Endothelial cell of umbilical vein (primary cell): ENCODE results near the gene GSC2. TPM values are rescaled to one million over a fixed set of nuclear protein-coding genes. Genes with fewer than 3 reads are reported as not detected.

Experiments
- BruUV-seq: library from RNA; stranded (reverse); fragments of 400-500 nt; replicated peaks from 2 replicates; lab custom pipeline; 2021; lab: Mats Ljungman, UMichigan
- CTCF ChIA-PET: fragments of 300-600, 350-600 bp; sonication (Branson Sonifier 250); formaldehyde crosslinking; loops from one replicate; lab custom pipeline; 2021; ENCODE audit warnings: antibody characterized with exemption, inconsistent platforms; lab: Charles Lee
- POLR2A ChIA-PET: fragments of 300-600, 350-600 bp; sonication (Branson Sonifier 250); formaldehyde crosslinking; loops from one replicate; lab custom pipeline; 2021; ENCODE audit warnings: antibody characterized with exemption, inconsistent platforms; lab: Charles Lee
- DNase-seq: peaks from one replicate; pipeline ENCODE4 v3.0.0-alpha.2; 2011; ENCODE audit warnings: low read depth, low spot score
- FAIRE-seq: peaks from 2 replicates; lab custom pipeline; 2011; peaks lifted over from hg19 to GRCh38; lab: Jason Lieb, UNC
- H2AFZ ChIP-seq: 2 replicates; pipeline ENCODE4 v1.6.0; 2012; ENCODE audit warnings: low read depth, low read length, control low read depth, inconsistent platforms
- H3K27ac ChIP-seq: 2 replicates; pipeline ENCODE4 v1.5.1; 2011; ENCODE audit warnings: low read depth, mild to moderate bottlenecking, control low read depth, low read length, moderate library complexity; ENCODE audit not compliant: insufficient read depth
- H3K27me3 ChIP-seq, 2 experiments: 2 replicates each; pipeline versions ENCODE4 v1.6.0 to v1.6.1; 2011; ENCODE audit warnings: low read length in 2 of 2, mixed read lengths in 1 of 2; ENCODE audit not compliant: control insufficient read depth in 2 of 2, insufficient read depth in 2 of 2
- H3K36me3 ChIP-seq, 2 experiments: 2 replicates in 1 of 2; 3 replicates in 1 of 2; pipeline ENCODE4 v1.5.1; 2011; ENCODE audit warnings: low read length in 2 of 2, mild to moderate bottlenecking in 1 of 2, moderate library complexity in 1 of 2; ENCODE audit not compliant: control insufficient read depth in 2 of 2, insufficient read depth in 2 of 2; ENCODE audit errors: extremely low read depth in 1 of 2
- H3K4me1 ChIP-seq: 3 replicates; pipeline ENCODE4 v1.5.1; 2011; ENCODE audit warnings: mild to moderate bottlenecking, low read length; ENCODE audit not compliant: control insufficient read depth, insufficient read depth; ENCODE audit errors: extremely low read depth
- H3K4me2 ChIP-seq: 2 replicates; pipeline ENCODE4 v1.6.1; 2011; ENCODE audit warnings: low read length, control low read depth, mixed read lengths; ENCODE audit not compliant: insufficient read depth
- H3K4me3 ChIP-seq, 3 experiments: fragments of 200-600 bp in 1 of 3; sonication (generic), shearing (Covaris generic) in 1 of 3; replicated peaks in 1 of 3; 2 replicates each; pipeline ENCODE4 v1.5.1; 2011 to 2016; ENCODE audit warnings: control low read depth in 3 of 3, low read length in 3 of 3, mild to moderate bottlenecking in 2 of 3, inconsistent platforms in 1 of 3, low read depth in 1 of 3, moderate library complexity in 1 of 3; ENCODE audit not compliant: insufficient read depth in 1 of 3
- H3K79me2 ChIP-seq: 2 replicates; pipeline ENCODE4 v1.6.0; 2012; ENCODE audit warnings: low read length, inconsistent platforms; ENCODE audit not compliant: control insufficient read depth, insufficient read depth
- H3K9ac ChIP-seq: replicated peaks from 2 replicates; pipeline ENCODE3; 2011; ENCODE audit warnings: low read length, control low read depth; ENCODE audit not compliant: insufficient read depth; ENCODE audit errors: extremely low read depth
- H3K9me1 ChIP-seq: replicated peaks from 3 replicates; pipeline ENCODE4 v1.6.0; 2011; ENCODE audit warnings: mild to moderate bottlenecking, low read length; ENCODE audit not compliant: control insufficient read depth, insufficient read depth; ENCODE audit errors: extremely low read depth
- H3K9me3 ChIP-seq: replicated peaks from 2 replicates; pipeline ENCODE4 v1.5.1; 2012; ENCODE audit warnings: low read length, inconsistent platforms; ENCODE audit not compliant: control insufficient read depth, insufficient read depth
- H4K20me1 ChIP-seq: replicated peaks from 2 replicates; pipeline ENCODE3; 2011; ENCODE audit warnings: mild to moderate bottlenecking, low read length; ENCODE audit not compliant: control insufficient read depth, insufficient read depth; ENCODE audit errors: extremely low read depth
- EZH2 ChIP-seq: IDR thresholded peaks from 2 replicates; pipeline ENCODE4 v1.6.1; 2012; ENCODE audit warnings: borderline replicate concordance, low read depth, mild to moderate bottlenecking, moderate library complexity, low read length, inconsistent platforms; ENCODE audit not compliant: severe bottlenecking
- FOS ChIP-seq: IDR thresholded peaks from 2 replicates; pipeline ENCODE4 v1.6.1; 2011; ENCODE audit warnings: mild to moderate bottlenecking, low read length, moderate library complexity, borderline replicate concordance; ENCODE audit not compliant: insufficient read depth
- GATA2 ChIP-seq: IDR thresholded peaks from 2 replicates; pipeline ENCODE4 v1.7.0; 2011; ENCODE audit warnings: low read depth, mild to moderate bottlenecking, moderate library complexity, mixed read lengths, low read length; ENCODE audit not compliant: insufficient read length, insufficient read depth
- JUN ChIP-seq: IDR thresholded peaks from 2 replicates; pipeline ENCODE4 v1.6.1; 2011; ENCODE audit warnings: borderline replicate concordance, low read depth; ENCODE audit not compliant: insufficient read length, insufficient read depth
- MAX ChIP-seq: IDR thresholded peaks from 2 replicates; pipeline ENCODE4 v1.6.1; 2011; ENCODE audit not compliant: insufficient read depth, insufficient read length
- MYC ChIP-seq: IDR thresholded peaks from one replicate; pipeline ENCODE4 v1.6.1; 2011; ENCODE audit warnings: mild to moderate bottlenecking, low read depth, low read length
- POLR2A ChIP-seq: IDR thresholded peaks from 2 replicates; pipeline ENCODE4 v1.6.1; 2012; ENCODE audit warnings: low read depth, mild to moderate bottlenecking, control low read depth, low read length
- POLR2AphosphoS5 ChIP-seq: IDR thresholded peaks from 2 replicates; pipeline ENCODE4 v1.6.1; 2012; ENCODE audit warnings: low read depth, mild to moderate bottlenecking, control low read depth, low read length, moderate library complexity; ENCODE audit not compliant: insufficient read depth
- dilution Hi-C: fragments of 300-500 bp; cut with MboI; formaldehyde crosslinking; loops from one replicate; pipeline ENCODE4 v1.15.0; 2019; ENCODE audit warnings: low sequenced_read_pairs; ENCODE audit not compliant: extremely low pct_ligation_motif_present
- intact Hi-C: fragments of 100-400 bp; cut with micrococcal nuclease; formaldehyde crosslinking; loops from one replicate; pipeline ENCODE4 v1.10.0; 2022
- polyA plus RNA-seq, 4 experiments: library from polyadenylated mRNA; depleted of rRNA in 3 of 4; stranded (reverse) in 3 of 4; unstranded in 1 of 4; fragments of >200 nt; gene quantifications; 2 replicates each; pipeline versions ENCODE4 v1.2.1 to v1.2.3, GENCODE V29; 2011 to 2012; ENCODE audit warnings: missing spikeins in 1 of 4
- total RNA-seq: library from RNA; stranded (reverse); gene quantifications from 2 replicates; pipeline ENCODE4 v1.2.3, GENCODE V29; 2021
- TF ChIP-seq, protein P1 (sequence below), 2 donors: IDR thresholded peaks; 1 replicate in 1 of 2; 2 replicates in 1 of 2; pipeline ENCODE4 v1.5.1; 2011; ENCODE audit warnings: low read length in 2 of 2, mild to moderate bottlenecking in 2 of 2, moderate library complexity in 2 of 2, control low read depth in 1 of 2, inconsistent platforms in 1 of 2, low read depth in 1 of 2; ENCODE audit not compliant: insufficient read depth in 1 of 2; ENCODE audit errors: extremely low read depth in 1 of 2

Gene GSC2
- total and polyA plus RNA-seq, 2 donors (not counting 3 experiments of a cell fraction or from before 2014, with no cell fraction given), result not detected

GRCh38 chr22:19108807-19109197 is 41.3 kb downstream of the GSC2 start:
- intact Hi-C loops (no loop called here), dilution Hi-C loops (no loop called here)
- FAIRE-seq (no peak), DNase-seq (no peak)
- TF ChIP-seq EZH2 (no peak), FOS (no peak), POLR2AphosphoS5 (no peak)
- H3K9me1 ChIP-seq, result no peaks in the 10 kb centered on the region
- peaks cover 3% of the 10 kb centered on the region for H4K20me1 ChIP-seq
- ChIA-PET CTCF (interaction anchor here (1.2 kb wide), 1 partner anchor 9 kb away, joined by 3 read pairs; no protein-coding TSS in a partner anchor), POLR2A (no interaction called here)
- H3K4me3 ChIP-seq, result no peak overlapping the region
- H3K27ac ChIP-seq, result no peak overlapping the region
- no peaks in the 10 kb centered on the region for H3K27me3 ChIP-seq
- no peaks in the 10 kb centered on the region for H3K4me1 ChIP-seq
- H3K36me3 ChIP-seq, result no peaks in the 10 kb centered on the region
- no peak overlapping the region for H2AFZ ChIP-seq
- peaks cover 59% of the 10 kb centered on the region for H3K79me2 ChIP-seq
- H3K9me3 ChIP-seq, result no peaks in the 10 kb centered on the region
- no peak overlapping the region for H3K9ac ChIP-seq
- BruUV-seq, result no TSS peak
- H3K4me2 ChIP-seq, result no peak overlapping the region

DNA sequence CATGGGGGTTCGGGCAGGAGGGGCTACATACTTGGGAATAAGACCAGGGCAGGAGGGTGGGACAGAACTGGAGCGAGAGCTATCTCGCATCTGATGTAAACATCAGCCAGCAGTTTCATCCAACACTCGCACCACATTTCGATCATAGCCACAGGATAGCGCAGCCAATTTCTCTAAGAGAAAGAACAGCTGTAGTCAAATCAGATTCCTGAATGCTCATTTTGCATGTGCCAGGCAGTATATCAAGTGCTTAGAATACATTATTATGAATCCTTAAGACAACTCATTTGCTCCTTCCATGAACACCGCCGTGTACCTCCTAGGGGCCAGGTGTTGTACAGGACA is 42.4 kb downstream of the GSC2 start:
- peaks cover 58% of the 10 kb centered on the region for H3K79me2 ChIP-seq
- ChIA-PET POLR2A (no interaction called here), CTCF (interaction anchor here (1.2 kb wide), 1 partner anchor 8 kb away, joined by 3 read pairs; no protein-coding TSS in a partner anchor)
- FAIRE-seq (no peak), DNase-seq (no peak)
- H3K4me3 ChIP-seq, result no peak overlapping the region
- no peaks in the 10 kb centered on the region for H3K36me3 ChIP-seq
- dilution Hi-C loops, result no loop called here
- intact Hi-C loops, result no loop called here
- peaks cover 3% of the 10 kb centered on the region for H4K20me1 ChIP-seq
- H2AFZ ChIP-seq, result no peak overlapping the region
- no peaks in the 10 kb centered on the region for H3K9me3 ChIP-seq
- no peak overlapping the region for H3K27ac ChIP-seq
- H3K27me3 ChIP-seq, result no peaks in the 10 kb centered on the region
- TF ChIP-seq FOS (no peak), MYC (no peak), POLR2A (no peak), POLR2AphosphoS5 (no peak), EZH2 (no peak), JUN (no peak), MAX (no peak), GATA2 (no peak)
- TF ChIP-seq, protein P1, sequence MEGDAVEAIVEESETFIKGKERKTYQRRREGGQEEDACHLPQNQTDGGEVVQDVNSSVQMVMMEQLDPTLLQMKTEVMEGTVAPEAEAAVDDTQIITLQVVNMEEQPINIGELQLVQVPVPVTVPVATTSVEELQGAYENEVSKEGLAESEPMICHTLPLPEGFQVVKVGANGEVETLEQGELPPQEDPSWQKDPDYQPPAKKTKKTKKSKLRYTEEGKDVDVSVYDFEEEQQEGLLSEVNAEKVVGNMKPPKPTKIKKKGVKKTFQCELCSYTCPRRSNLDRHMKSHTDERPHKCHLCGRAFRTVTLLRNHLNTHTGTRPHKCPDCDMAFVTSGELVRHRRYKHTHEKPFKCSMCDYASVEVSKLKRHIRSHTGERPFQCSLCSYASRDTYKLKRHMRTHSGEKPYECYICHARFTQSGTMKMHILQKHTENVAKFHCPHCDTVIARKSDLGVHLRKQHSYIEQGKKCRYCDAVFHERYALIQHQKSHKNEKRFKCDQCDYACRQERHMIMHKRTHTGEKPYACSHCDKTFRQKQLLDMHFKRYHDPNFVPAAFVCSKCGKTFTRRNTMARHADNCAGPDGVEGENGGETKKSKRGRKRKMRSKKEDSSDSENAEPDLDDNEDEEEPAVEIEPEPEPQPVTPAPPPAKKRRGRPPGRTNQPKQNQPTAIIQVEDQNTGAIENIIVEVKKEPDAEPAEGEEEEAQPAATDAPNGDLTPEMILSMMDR (IDR thresholded peaks at IDR 0.05; ENCODE audit: extremely low read depth in 1 of 2, insufficient read depth in 1 of 2, low read depth in 1 of 2, low read length in 2 of 2), result no peak
- H3K9ac ChIP-seq, result no peak overlapping the region
- H3K4me1 ChIP-seq, result no peaks in the 10 kb centered on the region
- BruUV-seq, result no TSS peak
- no peak overlapping the region for H3K4me2 ChIP-seq
- no peaks in the 10 kb centered on the region for H3K9me1 ChIP-seq
